ENCODE measurements around the gene NRG3. TPM values are rescaled to one million over a fixed set of nuclear protein-coding genes. Genes with fewer than 3 reads are reported as not detected.

The NRG3 gene
- total and polyA plus RNA-seq, 11 donors, result 0.11 to 0.41 (median 0.27) TPM; not detected in 7

DNA sequence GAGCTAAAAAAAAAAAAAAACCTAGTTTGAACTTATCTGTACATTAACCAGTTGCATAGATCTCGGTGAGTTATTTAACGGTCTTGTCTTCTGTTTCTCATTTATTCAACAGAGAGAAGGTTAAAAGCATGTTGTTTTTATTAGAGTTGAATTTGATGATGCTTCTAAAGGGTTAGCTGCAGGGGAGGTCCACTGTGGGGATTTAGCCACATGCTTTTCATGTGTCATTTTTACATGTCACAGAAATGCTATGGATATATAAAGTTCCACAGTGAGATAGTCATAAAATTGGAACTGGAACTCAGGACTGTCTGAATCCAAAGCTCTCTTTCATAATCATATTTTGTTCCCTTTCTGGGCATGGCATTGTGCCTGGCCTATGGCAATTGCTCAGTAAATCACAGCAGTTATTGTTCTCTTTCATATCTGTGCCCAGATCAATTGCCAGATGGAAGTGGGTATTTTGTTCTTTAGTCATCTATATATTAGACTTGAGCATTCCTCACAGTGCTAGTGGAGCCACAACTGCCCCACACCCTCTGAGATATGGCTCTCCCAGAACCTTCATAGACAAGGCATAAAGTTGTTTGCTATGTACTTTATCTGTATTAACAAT, 578.8 kb downstream of the NRG3 start:
- Histone ChIP-seq H3K4me1 (no peaks in the 10 kb centered on the region), H3K27me3 (no peaks in the 10 kb centered on the region), H3K27ac (no peak overlapping the region), H3K9me3 (no peaks in the 10 kb centered on the region), H3K36me3 (no peaks in the 10 kb centered on the region), H3K4me3 (no peak overlapping the region)
- no peak for TF ChIP-seq POLR2A (IDR thresholded peaks at IDR 0.05)
- TF ChIP-seq, protein P1, sequence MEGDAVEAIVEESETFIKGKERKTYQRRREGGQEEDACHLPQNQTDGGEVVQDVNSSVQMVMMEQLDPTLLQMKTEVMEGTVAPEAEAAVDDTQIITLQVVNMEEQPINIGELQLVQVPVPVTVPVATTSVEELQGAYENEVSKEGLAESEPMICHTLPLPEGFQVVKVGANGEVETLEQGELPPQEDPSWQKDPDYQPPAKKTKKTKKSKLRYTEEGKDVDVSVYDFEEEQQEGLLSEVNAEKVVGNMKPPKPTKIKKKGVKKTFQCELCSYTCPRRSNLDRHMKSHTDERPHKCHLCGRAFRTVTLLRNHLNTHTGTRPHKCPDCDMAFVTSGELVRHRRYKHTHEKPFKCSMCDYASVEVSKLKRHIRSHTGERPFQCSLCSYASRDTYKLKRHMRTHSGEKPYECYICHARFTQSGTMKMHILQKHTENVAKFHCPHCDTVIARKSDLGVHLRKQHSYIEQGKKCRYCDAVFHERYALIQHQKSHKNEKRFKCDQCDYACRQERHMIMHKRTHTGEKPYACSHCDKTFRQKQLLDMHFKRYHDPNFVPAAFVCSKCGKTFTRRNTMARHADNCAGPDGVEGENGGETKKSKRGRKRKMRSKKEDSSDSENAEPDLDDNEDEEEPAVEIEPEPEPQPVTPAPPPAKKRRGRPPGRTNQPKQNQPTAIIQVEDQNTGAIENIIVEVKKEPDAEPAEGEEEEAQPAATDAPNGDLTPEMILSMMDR (IDR thresholded peaks at IDR 0.05), result no peak
- 82 to 90% (median 87%) methylated on average over 2 of the region's 2 CpGs for WGBS, 4 donors
- intact Hi-C loops (cut with DNase I), result no loop called here
- no peak for DNase-seq
- no peak for ATAC-seq

DNA sequence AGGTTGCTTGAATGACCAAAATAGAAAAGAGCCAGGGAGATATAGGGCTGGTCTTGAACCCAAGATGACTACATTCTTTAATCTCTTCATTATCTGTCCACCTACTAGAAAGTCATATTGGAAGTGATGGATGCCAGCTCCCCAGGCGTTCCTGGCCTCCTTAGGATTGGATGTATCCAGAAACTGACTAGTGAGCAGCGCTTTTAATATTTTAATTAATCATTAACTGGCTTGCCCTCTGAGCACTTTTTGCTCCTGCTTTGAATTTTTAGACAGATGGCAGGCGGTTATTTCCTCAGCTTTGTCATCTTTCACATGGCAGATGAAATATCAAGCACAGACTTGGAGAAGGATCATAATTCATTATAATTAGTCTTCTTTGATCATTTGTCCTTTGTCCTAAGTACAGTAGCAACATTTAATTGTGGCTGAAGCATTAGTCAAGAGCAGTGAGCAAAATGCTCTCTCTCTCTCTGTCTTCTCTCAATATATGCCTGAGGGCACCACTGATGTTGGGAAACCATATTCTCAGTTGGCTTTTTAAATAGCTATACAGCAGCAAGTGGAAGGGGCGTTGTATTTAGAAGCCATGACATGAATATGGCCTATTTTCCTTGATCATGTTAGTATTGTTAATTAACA, 588.0 kb downstream of the NRG3 start:
- DNase-seq (no peak), ATAC-seq (no peak)
- Histone ChIP-seq H3K27ac (no peak overlapping the region), H3K27me3 (no peaks in the 10 kb centered on the region), H3K9me3 (no peaks in the 10 kb centered on the region), H3K4me1 (no peaks in the 10 kb centered on the region), H3K36me3 (no peaks in the 10 kb centered on the region), H3K4me3 (no peak overlapping the region)
- WGBS, 4 donors, result 85 to 88% (median 86%) methylated on average over 4 of the region's 4 CpGs
- intact Hi-C loops (cut with DNase I), result no loop called here
- TF ChIP-seq, protein P1 (IDR thresholded peaks at IDR 0.05), result no peak
- no peak for TF ChIP-seq POLR2A (IDR thresholded peaks at IDR 0.05)

DNA sequence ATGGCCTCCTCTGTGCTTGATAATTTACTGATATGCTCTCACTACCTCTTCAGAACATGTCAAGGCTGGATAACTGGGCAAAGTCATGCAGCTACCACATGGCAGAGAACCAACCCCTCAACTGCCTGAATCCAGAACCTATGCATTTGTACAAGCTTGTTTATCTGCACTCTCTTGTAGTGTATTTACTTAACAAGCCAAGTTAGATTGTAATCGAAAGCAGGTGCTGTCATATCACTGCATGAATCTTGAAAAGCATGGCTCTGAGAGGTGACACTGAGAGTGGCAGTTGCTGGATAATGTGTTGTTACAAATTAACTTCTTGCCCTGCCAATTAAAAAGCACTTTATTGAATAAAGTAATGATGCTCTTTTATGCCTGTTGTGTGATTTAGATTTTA, 588.6 kb downstream of the NRG3 start:
- Histone ChIP-seq H3K9me3 (no peaks in the 10 kb centered on the region), H3K4me1 (no peaks in the 10 kb centered on the region), H3K27me3 (no peaks in the 10 kb centered on the region), H3K4me3 (no peak overlapping the region), H3K27ac (no peak overlapping the region), H3K36me3 (no peaks in the 10 kb centered on the region)
- no peak for TF ChIP-seq POLR2A (IDR thresholded peaks at IDR 0.05)
- TF ChIP-seq, protein P1 (IDR thresholded peaks at IDR 0.05), result no peak
- ATAC-seq (no peak), DNase-seq (no peak)
- 75 to 86% (median 81%) methylated on average over 1 of the region's 1 CpG for WGBS, 4 donors
- intact Hi-C loops (cut with DNase I), result no loop called here

DNA sequence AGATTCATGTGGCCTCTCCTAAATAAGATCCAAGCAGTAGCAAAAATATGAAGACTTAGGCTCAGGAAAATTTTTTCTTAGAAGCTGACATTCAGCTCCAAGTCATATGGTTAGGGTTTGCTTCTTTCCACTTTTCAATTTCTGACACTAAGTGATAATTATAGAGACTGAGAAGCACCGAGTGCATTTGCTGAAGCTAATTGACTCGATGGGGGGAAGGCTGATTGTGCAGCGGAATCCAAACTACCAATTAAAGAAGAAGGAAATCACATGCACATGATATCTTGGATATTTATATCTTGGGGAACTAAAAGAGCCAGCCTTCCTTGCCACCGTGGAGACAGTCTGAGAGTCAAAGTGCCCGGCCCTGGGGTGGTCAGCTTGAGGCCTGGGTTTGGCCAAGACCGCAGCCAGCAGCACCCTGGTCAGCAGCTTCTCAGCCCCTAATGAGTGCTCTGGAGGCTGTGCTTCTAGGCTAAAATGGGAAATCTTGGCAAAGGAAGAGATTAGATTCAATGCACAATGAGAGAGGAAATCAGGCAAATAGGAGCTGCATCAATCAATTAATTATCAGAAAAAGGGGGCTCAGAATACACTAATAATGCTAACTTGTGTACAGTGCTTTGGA, 589.3 kb downstream of the NRG3 start:
- H3K4me1 ChIP-seq, result no peaks in the 10 kb centered on the region
- ATAC-seq (no peak), DNase-seq (no peak)
- intact Hi-C loops (cut with DNase I), result no loop called here
- H3K27ac ChIP-seq, result no peak overlapping the region
- no peaks in the 10 kb centered on the region for H3K9me3 ChIP-seq
- H3K36me3 ChIP-seq, result no peaks in the 10 kb centered on the region
- no peaks in the 10 kb centered on the region for H3K27me3 ChIP-seq
- TF ChIP-seq, protein P1 (IDR thresholded peaks at IDR 0.05), result no peak
- no peak for TF ChIP-seq POLR2A (IDR thresholded peaks at IDR 0.05)
- WGBS, 4 donors, result 40 to 57% (median 52%) methylated on average over 6 of the region's 6 CpGs
- no peak overlapping the region for H3K4me3 ChIP-seq
